Testis (tissue), 2 donors: ENCODE data around the gene FBXO21.

Experiments used
- POLR2A ChIP-seq: fragments of 450-650 bp; IDR thresholded peaks from one replicate; pipeline ENCODE4 v1.6.1; 2017; ENCODE audit warnings: antibody characterized with exemption, mild to moderate bottlenecking, moderate library complexity
- TF ChIP-seq, protein P1 (sequence below), 3 experiments: fragments of 450-650 bp in 2 of 3; fragments of 200-600 bp in 1 of 3; sonication (generic) in 1 of 3; IDR thresholded peaks; one replicate each; pipeline ENCODE4 v1.5.1; 2016 to 2019; ENCODE audit warnings: antibody characterized with exemption in 3 of 3, mild to moderate bottlenecking in 2 of 3, moderate library complexity in 1 of 3

DNA sequence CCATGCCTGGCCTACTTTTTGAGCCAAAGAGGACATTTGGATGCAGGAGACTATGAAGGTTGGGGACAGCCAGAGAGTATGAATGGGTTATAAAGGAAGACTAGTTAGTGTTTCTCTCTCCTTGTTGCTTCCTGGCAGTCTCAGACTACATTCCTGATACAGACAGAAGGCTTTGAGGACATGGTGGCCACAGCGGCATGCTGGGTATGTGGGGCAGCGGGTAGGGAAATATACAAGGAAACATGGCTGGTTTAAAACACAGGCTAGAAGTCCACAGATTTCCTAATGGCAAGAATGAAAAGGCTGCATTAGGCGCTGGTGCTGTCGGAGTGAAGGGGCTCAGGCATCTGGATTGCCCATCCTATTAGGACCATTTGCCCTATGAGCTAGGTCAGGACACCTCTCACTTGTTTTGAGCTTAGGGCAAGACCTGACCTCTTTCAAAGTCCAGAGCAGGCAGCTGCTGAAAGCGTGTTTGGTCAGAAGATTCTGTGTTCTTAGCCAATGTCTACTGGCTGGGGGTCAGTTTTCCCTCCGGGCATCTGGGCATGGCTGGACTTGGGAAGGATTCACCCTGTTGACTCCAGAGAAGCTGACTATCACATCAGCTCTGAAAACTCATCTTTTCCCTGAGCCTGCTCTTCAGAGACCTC is 20.1 kb upstream of the FBXO21 start:
- TF ChIP-seq, protein P1, sequence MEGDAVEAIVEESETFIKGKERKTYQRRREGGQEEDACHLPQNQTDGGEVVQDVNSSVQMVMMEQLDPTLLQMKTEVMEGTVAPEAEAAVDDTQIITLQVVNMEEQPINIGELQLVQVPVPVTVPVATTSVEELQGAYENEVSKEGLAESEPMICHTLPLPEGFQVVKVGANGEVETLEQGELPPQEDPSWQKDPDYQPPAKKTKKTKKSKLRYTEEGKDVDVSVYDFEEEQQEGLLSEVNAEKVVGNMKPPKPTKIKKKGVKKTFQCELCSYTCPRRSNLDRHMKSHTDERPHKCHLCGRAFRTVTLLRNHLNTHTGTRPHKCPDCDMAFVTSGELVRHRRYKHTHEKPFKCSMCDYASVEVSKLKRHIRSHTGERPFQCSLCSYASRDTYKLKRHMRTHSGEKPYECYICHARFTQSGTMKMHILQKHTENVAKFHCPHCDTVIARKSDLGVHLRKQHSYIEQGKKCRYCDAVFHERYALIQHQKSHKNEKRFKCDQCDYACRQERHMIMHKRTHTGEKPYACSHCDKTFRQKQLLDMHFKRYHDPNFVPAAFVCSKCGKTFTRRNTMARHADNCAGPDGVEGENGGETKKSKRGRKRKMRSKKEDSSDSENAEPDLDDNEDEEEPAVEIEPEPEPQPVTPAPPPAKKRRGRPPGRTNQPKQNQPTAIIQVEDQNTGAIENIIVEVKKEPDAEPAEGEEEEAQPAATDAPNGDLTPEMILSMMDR (IDR thresholded peaks at IDR 0.05), result no peak
- no peak for TF ChIP-seq POLR2A
